Left ventricle myocardium inferior (tissue), 1 donor: ENCODE data around the gene FBXL7. TPM values are rescaled to one million over a fixed set of nuclear protein-coding genes. Genes with fewer than 3 reads are reported as not detected.

Experiments used
- DNase-seq: peaks from one replicate; pipeline ENCODE4 v3.0.0-alpha.2; 2020
- H3K27ac ChIP-seq: fragments of 200-600 bp; replicated peaks from 2 replicates; pipeline ENCODE4 v1.8.0; 2021
- H3K27me3 ChIP-seq: fragments of 200-600 bp; 2 replicates; pipeline ENCODE4 v1.8.0; 2021; ENCODE audit warnings: low read depth
- H3K36me3 ChIP-seq: fragments of 200-600 bp; 2 replicates; pipeline ENCODE4 v1.8.0; 2021
- H3K4me1 ChIP-seq: fragments of 200-600 bp; 2 replicates; pipeline ENCODE4 v1.8.0; 2021
- H3K4me3 ChIP-seq: fragments of 200-600 bp; 2 replicates; pipeline ENCODE4 v1.8.0; 2021; ENCODE audit warnings: mild to moderate bottlenecking, moderate library complexity
- H3K9me3 ChIP-seq: fragments of 200-600 bp; replicated peaks from 2 replicates; pipeline ENCODE4 v1.8.0; 2021
- CTCF ChIP-seq: fragments of 200-600 bp; IDR thresholded peaks from 2 replicates; pipeline ENCODE4 v1.8.0; 2021; ENCODE audit warnings: antibody characterized with exemption, mild to moderate bottlenecking, borderline replicate concordance
- intact Hi-C: fragments of 100-400 bp; cut with micrococcal nuclease; formaldehyde crosslinking; loops from one replicate; pipeline ENCODE4 v1.11.0; 2022
- total RNA-seq: library from RNA; stranded (reverse); fragmentation: NEBNext Ultra II Directional; extraction: Animal tissue kit (Norgen Biotek cat#: 25700); gene quantifications from one replicate; pipeline ENCODE4 v1.2.1, GENCODE V29; 2021
- donor health status: DM: no; HTN: yes; CAD: no; lungs with severe emphysema.

FBXL7 gene
- total RNA-seq, 1 donor from 2014 or later: 27.7 TPM

- no peaks in the 10 kb centered on the region for H3K27me3 ChIP-seq
- no peak for TF ChIP-seq CTCF
- peaks cover 7% of the 10 kb centered on the region for H3K36me3 ChIP-seq
- H3K27ac ChIP-seq: no peak overlapping the region
- peaks cover 8% of the 10 kb centered on the region for H3K4me1 ChIP-seq
- H3K4me3 ChIP-seq: no peak overlapping the region
- DNase-seq: no peak
- H3K9me3 ChIP-seq: peaks cover 8% of the 10 kb centered on the region
- intact Hi-C loops: no loop called here
These were observed 66.3 kb downstream of the FBXL7 start for GRCh38 chr5:15566306-15566705.

DNA sequence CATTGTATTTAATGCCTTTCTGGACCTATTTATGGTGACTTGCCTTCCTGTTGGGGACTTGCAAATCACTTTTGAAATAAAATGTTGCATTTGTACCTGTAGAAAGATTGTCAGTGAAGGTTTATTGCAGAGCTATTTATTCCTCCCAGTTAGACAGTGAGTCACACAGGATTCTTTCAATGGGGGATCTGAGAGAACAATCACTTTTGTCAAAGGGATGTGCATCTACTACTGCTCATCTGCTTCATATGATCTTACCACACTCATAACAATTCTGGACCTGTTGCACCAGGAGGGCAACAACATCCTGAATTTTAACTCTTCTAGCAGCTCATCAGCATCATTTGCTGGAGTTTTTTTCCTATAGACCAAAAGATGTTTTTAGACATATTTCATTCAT is 66.8 kb downstream of the FBXL7 start:
- Histone ChIP-seq H3K4me3 (no peak overlapping the region), H3K36me3 (peaks cover 3% of the 10 kb centered on the region), H3K9me3 (peaks cover 3% of the 10 kb centered on the region), H3K27me3 (no peaks in the 10 kb centered on the region), H3K27ac (no peak overlapping the region), H3K4me1 (peaks cover 8% of the 10 kb centered on the region)
- intact Hi-C loops: no loop called here
- DNase-seq: no peak
- no peak for TF ChIP-seq CTCF

DNA sequence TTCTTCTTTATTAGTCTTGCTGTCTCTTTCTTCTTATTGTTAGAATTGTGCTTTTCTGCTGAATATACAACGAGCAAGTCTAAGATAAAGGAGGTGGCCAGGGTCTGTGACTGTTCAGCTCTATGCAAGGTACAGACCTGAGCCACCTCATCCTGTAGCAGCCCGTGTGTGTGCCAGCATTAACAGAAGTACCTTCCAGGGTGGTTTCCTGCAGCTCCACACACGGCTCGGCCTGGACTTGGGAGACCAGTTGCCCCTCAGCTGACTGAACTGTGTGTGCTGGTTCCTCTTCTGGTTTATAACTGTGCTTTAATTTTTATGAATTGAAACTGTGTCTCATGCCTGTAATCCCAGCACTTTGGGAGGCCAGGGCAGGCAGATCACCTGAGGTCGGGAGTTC is 70.5 kb downstream of the FBXL7 start:
- TF ChIP-seq CTCF: no peak
- H3K27ac ChIP-seq: no peak overlapping the region
- no peak for DNase-seq
- peaks cover 34% of the 10 kb centered on the region for H3K4me1 ChIP-seq
- no peaks in the 10 kb centered on the region for H3K36me3 ChIP-seq
- no peaks in the 10 kb centered on the region for H3K9me3 ChIP-seq
- intact Hi-C loops: no loop called here
- H3K4me3 ChIP-seq: no peak overlapping the region
- H3K27me3 ChIP-seq: no peaks in the 10 kb centered on the region

- Histone ChIP-seq H3K9me3 (no peaks in the 10 kb centered on the region), H3K4me1 (peaks cover 38% of the 10 kb centered on the region), H3K4me3 (no peak overlapping the region), H3K27me3 (no peaks in the 10 kb centered on the region), H3K27ac (no peak overlapping the region), H3K36me3 (no peaks in the 10 kb centered on the region)
- TF ChIP-seq CTCF: no peak
- no peak for DNase-seq
- intact Hi-C loops: no loop called here
These were observed 71.1 kb downstream of the FBXL7 start for GRCh38 chr5:15571081-15571480.

DNA sequence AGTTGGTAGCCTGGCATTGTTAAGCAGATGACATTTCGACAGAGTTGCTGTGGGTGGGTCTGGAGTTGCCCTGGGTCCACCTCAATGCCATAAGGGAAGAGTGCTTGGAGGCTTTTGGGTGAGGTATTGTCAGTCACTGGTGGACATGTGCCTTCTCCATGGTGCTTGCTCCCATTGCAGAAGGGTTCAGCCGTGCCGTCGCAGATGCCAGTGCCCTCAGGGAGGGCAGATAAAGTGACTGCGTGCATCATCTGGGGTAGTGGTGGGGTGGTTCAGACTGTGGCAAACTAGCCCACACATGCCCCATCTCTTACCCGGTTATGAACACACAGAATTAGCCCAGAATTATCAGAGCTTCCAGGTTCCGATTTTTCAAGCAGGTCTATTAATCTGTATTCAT is 71.6 kb downstream of the FBXL7 start:
- no peaks in the 10 kb centered on the region for H3K27me3 ChIP-seq
- peaks cover 44% of the 10 kb centered on the region for H3K4me1 ChIP-seq
- H3K27ac ChIP-seq: no peak overlapping the region
- intact Hi-C loops: no loop called here
- no peak overlapping the region for H3K4me3 ChIP-seq
- H3K36me3 ChIP-seq: no peaks in the 10 kb centered on the region
- no peaks in the 10 kb centered on the region for H3K9me3 ChIP-seq
- no peak for DNase-seq
- TF ChIP-seq CTCF: no peak

DNA sequence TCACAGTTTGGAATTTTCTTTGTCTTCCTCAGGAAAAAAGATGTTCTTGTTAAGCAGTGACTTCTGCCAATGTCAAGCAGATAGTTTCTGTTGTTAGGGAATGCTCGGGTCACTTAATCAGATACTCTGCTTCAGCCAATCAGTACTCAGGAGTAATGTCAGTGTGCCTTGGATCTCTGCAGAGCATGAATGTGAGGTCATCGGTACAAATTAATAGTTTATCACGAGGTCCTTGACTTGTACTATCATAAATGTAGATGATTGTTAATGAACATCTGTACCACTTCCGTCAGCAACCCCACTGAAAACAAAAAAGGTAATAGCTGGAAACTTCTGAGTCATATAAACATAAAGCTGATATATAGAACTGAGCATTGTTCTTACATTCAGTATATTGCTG is 73.6 kb downstream of the FBXL7 start:
- peaks cover 63% of the 10 kb centered on the region for H3K4me1 ChIP-seq
- TF ChIP-seq CTCF: no peak
- intact Hi-C loops: no loop called here

More for the DNA sequence above, 73.6 kb downstream of the FBXL7 start:
- H3K4me3 ChIP-seq: no peak overlapping the region
- H3K27ac ChIP-seq: no peak overlapping the region
- no peaks in the 10 kb centered on the region for H3K36me3 ChIP-seq
- no peaks in the 10 kb centered on the region for H3K9me3 ChIP-seq
- no peak for DNase-seq
- no peaks in the 10 kb centered on the region for H3K27me3 ChIP-seq
